ENCODE measurements around the gene IMPDH1. TPM values are rescaled to one million over a fixed set of nuclear protein-coding genes. Genes with fewer than 3 reads are reported as not detected.

Gene IMPDH1
- total RNA-seq, 1 experiment from 2014 or later, result 57.1 TPM

- peaks cover 88% of the 10 kb centered on the region for H3K27me3 Mint-ChIP-seq (ENCODE audit: unreplicated experiment)
- H3K4me1 Mint-ChIP-seq (ENCODE audit: low read depth, unreplicated experiment), result peaks cover 8% of the 10 kb centered on the region
- no TSS peak for BruUV-seq (replicated peaks)
- no peaks in the 10 kb centered on the region for H3K36me3 Mint-ChIP-seq (ENCODE audit: insufficient read depth, unreplicated experiment)
- no peak overlapping the region for H3K27ac Mint-ChIP-seq (ENCODE audit: unreplicated experiment)
- no peak for DNase-seq
- CTCF ChIA-PET, result interaction anchor here (0.8 kb wide), 1 partner anchor 9 kb away, joined by 3 read pairs; no protein-coding TSS in a partner anchor
- H3K9me3 Mint-ChIP-seq (ENCODE audit: low read depth, unreplicated experiment), result no peaks in the 10 kb centered on the region
- H3K4me3 Mint-ChIP-seq (ENCODE audit: low read depth, unreplicated experiment), result no peak overlapping the region
- TF ChIP-seq, protein P1, sequence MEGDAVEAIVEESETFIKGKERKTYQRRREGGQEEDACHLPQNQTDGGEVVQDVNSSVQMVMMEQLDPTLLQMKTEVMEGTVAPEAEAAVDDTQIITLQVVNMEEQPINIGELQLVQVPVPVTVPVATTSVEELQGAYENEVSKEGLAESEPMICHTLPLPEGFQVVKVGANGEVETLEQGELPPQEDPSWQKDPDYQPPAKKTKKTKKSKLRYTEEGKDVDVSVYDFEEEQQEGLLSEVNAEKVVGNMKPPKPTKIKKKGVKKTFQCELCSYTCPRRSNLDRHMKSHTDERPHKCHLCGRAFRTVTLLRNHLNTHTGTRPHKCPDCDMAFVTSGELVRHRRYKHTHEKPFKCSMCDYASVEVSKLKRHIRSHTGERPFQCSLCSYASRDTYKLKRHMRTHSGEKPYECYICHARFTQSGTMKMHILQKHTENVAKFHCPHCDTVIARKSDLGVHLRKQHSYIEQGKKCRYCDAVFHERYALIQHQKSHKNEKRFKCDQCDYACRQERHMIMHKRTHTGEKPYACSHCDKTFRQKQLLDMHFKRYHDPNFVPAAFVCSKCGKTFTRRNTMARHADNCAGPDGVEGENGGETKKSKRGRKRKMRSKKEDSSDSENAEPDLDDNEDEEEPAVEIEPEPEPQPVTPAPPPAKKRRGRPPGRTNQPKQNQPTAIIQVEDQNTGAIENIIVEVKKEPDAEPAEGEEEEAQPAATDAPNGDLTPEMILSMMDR (IDR thresholded peaks at IDR 0.05; ENCODE audit: unreplicated experiment), result no peak
- intact Hi-C loops (cut with micrococcal nuclease; ENCODE audit: unreplicated experiment), result no loop called here
These were observed 57.1 kb downstream of the IMPDH1 start for GRCh38 chr7:128352636-128353035.

DNA sequence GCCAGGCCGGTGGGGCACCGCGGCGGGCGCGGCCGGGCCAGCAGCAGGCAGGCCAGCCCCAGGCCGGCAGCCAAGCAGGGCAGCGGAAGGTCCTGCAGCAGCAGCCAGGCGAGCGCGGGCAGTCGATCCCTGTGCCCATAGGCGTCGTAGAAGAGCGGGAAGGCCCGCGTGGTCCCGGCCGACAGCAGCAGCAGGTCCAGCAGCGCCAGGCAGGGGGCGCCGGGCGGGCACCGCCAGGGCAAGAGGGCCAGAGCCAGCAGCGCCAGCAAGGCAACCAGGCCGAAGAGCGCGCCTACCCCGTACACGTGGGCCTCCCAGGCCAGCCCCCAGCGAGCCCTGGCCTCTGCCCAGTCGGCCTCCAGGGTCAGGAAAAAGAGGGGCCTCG is 57.6 kb downstream of the IMPDH1 start:
- Mint-ChIP-seq H3K27ac (ENCODE audit: unreplicated experiment) (no peak overlapping the region), H3K27me3 (ENCODE audit: unreplicated experiment) (peaks cover 88% of the 10 kb centered on the region), H3K36me3 (ENCODE audit: insufficient read depth, unreplicated experiment) (no peaks in the 10 kb centered on the region), H3K4me1 (ENCODE audit: low read depth, unreplicated experiment) (peaks cover 4% of the 10 kb centered on the region), H3K9me3 (ENCODE audit: low read depth, unreplicated experiment) (no peaks in the 10 kb centered on the region), H3K4me3 (ENCODE audit: low read depth, unreplicated experiment) (no peak overlapping the region)
- no peak for DNase-seq
- CTCF ChIA-PET, result no interaction called here
- TF ChIP-seq, protein P1 (IDR thresholded peaks at IDR 0.05; ENCODE audit: unreplicated experiment), result peak; percentile 14
- intact Hi-C loops (cut with micrococcal nuclease; ENCODE audit: unreplicated experiment), result no loop called here
- no TSS peak for BruUV-seq (replicated peaks)

- H3K27me3 Mint-ChIP-seq (ENCODE audit: unreplicated experiment), result peaks cover 86% of the 10 kb centered on the region
- no TSS peak for BruUV-seq (replicated peaks)
- TF ChIP-seq, protein P1 (IDR thresholded peaks at IDR 0.05; ENCODE audit: unreplicated experiment), result no peak
- no peak overlapping the region for H3K4me3 Mint-ChIP-seq (ENCODE audit: low read depth, unreplicated experiment)
- no peak overlapping the region for H3K27ac Mint-ChIP-seq (ENCODE audit: unreplicated experiment)
- DNase-seq, result no peak
- H3K4me1 Mint-ChIP-seq (ENCODE audit: low read depth, unreplicated experiment), result no peaks in the 10 kb centered on the region
- CTCF ChIA-PET, result no interaction called here
- H3K36me3 Mint-ChIP-seq (ENCODE audit: insufficient read depth, unreplicated experiment), result no peaks in the 10 kb centered on the region
- intact Hi-C loops (cut with micrococcal nuclease; ENCODE audit: unreplicated experiment), result no loop called here
- H3K9me3 Mint-ChIP-seq (ENCODE audit: low read depth, unreplicated experiment), result no peaks in the 10 kb centered on the region
These were observed 58.3 kb downstream of the IMPDH1 start for GRCh38 chr7:128351296-128352152.

DNA sequence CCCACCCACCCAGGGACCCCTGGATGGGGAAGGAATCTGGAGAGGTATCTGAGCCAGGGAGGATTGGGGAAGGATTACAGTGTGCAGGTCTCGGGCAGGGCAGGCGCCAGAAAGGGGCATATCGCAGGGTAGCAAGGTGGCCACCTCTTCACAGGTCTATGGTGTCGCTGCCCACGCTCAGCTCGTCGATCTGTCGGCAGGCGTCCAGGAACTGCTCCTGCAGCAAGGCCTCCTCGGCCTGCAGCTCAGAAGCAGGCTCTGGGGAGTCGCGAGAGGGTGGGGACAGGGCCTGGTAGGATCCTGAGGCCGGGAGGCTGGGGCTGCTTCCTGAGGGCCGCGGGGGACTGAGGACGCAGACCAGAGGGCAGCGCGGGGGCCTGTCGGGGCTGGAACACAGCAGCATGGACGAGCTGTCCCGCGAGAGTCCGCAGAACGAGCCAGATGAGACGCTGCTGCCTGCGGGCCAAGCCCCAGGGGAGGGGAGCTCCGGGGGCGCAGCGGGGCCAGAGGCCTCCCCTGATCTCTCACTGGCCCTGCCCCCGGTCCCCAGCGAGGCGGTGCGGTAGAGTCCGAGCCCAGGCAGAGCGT is 59.0 kb downstream of the IMPDH1 start:
- Mint-ChIP-seq H3K9me3 (ENCODE audit: low read depth, unreplicated experiment) (no peaks in the 10 kb centered on the region), H3K27me3 (ENCODE audit: unreplicated experiment) (peaks cover 81% of the 10 kb centered on the region), H3K4me1 (ENCODE audit: low read depth, unreplicated experiment) (no peaks in the 10 kb centered on the region), H3K27ac (ENCODE audit: unreplicated experiment) (no peak overlapping the region), H3K36me3 (ENCODE audit: insufficient read depth, unreplicated experiment) (no peaks in the 10 kb centered on the region), H3K4me3 (ENCODE audit: low read depth, unreplicated experiment) (no peak overlapping the region)
- TF ChIP-seq, protein P1 (IDR thresholded peaks at IDR 0.05; ENCODE audit: unreplicated experiment), result no peak
- no TSS peak for BruUV-seq (replicated peaks)
- CTCF ChIA-PET, result no interaction called here
- DNase-seq, result no peak
- intact Hi-C loops (cut with micrococcal nuclease; ENCODE audit: unreplicated experiment), result no loop called here
